HepG2 (cell line): ENCODE results near the gene ACAD11. TPM values are rescaled to one million over a fixed set of nuclear protein-coding genes. Genes with fewer than 3 reads are reported as not detected.

Experiments used
- ARID3A ChIP-seq: IDR thresholded peaks from 2 replicates; pipeline ENCODE4 v1.6.1; 2012; ENCODE audit warnings: low read depth, low read length, improper control_type of control experiment
- ARID5B ChIP-seq: IDR thresholded peaks from 2 replicates; pipeline ENCODE4 v1.4.0; 2020; ENCODE audit warnings: mild to moderate bottlenecking, missing genetic modification reagents
- EZH2 ChIP-seq: conservative IDR thresholded peaks from 2 replicates; pipeline ENCODE4 v1.6.1; 2012; ENCODE audit warnings: mild to moderate bottlenecking, low read depth, low read length, moderate library complexity
- FOXA1 ChIP-seq, 2 experiments: fragments of 450-650 bp in 1 of 2; sonication (generic) in 1 of 2; formaldehyde crosslinking in 1 of 2; IDR thresholded peaks; 2 replicates each; pipeline versions ENCODE4 v1.4.0 to v1.6.1; 2016 to 2020; ENCODE audit warnings: missing genetic modification reagents in 1 of 2
- IRF9 ChIP-seq: sonication (generic); formaldehyde crosslinking; IDR thresholded peaks from 2 replicates; pipeline ENCODE4 v1.8.0; 2022; ENCODE audit warnings: missing genetic modification reagents, mild to moderate bottlenecking, borderline replicate concordance
- NFE2L2 ChIP-seq: fragments of 150-350 bp; IDR thresholded peaks from 2 replicates; pipeline ENCODE4 v1.6.1; 2014; ENCODE audit warnings: low read length
- POGK ChIP-seq: sonication (generic); formaldehyde crosslinking; conservative IDR thresholded peaks from 2 replicates; pipeline ENCODE4 v1.8.0; 2022; ENCODE audit warnings: mild to moderate bottlenecking, moderate library complexity, missing genetic modification reagents
- SAP130 ChIP-seq: IDR thresholded peaks from 2 replicates; pipeline ENCODE4 v1.6.1; 2016; ENCODE audit warnings: low read depth
- SIX1 ChIP-seq: sonication (generic); formaldehyde crosslinking; IDR thresholded peaks from 2 replicates; pipeline ENCODE4 v1.4.0; 2020; ENCODE audit warnings: missing genetic modification reagents, borderline replicate concordance
- TIGD3 ChIP-seq: sonication (generic); formaldehyde crosslinking; IDR thresholded peaks from 2 replicates; pipeline ENCODE4 v1.5.1; 2020; ENCODE audit warnings: mild to moderate bottlenecking, missing genetic modification reagents, borderline replicate concordance
- ZNF281 ChIP-seq: sonication (generic); formaldehyde crosslinking; IDR thresholded peaks from 2 replicates; pipeline ENCODE4 v1.4.0; 2020; ENCODE audit warnings: missing genetic modification reagents, borderline replicate concordance
- ZNF513 ChIP-seq: sonication (generic); formaldehyde crosslinking; conservative IDR thresholded peaks from 2 replicates; pipeline ENCODE4 v1.5.0; 2020; ENCODE audit warnings: missing genetic modification reagents
- ZNF749 ChIP-seq: sonication (generic); formaldehyde crosslinking; IDR thresholded peaks from 2 replicates; pipeline ENCODE4 v1.8.0; 2022; ENCODE audit warnings: mild to moderate bottlenecking, missing genetic modification reagents, moderate library complexity, borderline replicate concordance
- polyA plus RNA-seq, 8 experiments: library from polyadenylated mRNA; depleted of rRNA in 3 of 8; stranded (reverse) in 7 of 8; unstranded in 1 of 8; fragments of >200 nt; fragmentation: Illumina TruSeq in 4 of 8; extraction: Trizol in 4 of 8; gene quantifications; 2 replicates each; pipeline versions ENCODE4 v1.2.1 to v1.2.3, GENCODE V29; 2011 to 2016; ENCODE audit warnings: low read depth in 4 of 8, missing spikeins in 1 of 8, mixed read lengths in 1 of 8; ENCODE audit not compliant: insufficient read depth in 1 of 8
- total RNA-seq, 5 experiments: library from RNA; depleted of rRNA; stranded (reverse); fragments of >200 nt; fragmentation: Illumina TruSeq; extraction: Trizol; gene quantifications; 2 replicates each; pipeline ENCODE4 v1.2.3, GENCODE V29; 2016; ENCODE audit warnings: low read depth in 1 of 5

The ACAD11 gene
- total and polyA plus RNA-seq, 2 of the 13 experiments (the other 11 are each of a cell fraction or from before 2014, with no cell fraction given): 30.6 to 56.9 TPM

GRCh38 chr3:132662212-132662611, 2.6 kb upstream of the ACAD11 start (continued):
- peak; percentile 49; the same call in 1 of the 2 replicates for TF ChIP-seq ARID5B (CRISPR knock-in tag)
- peak; percentile 10; the same call in 1 of the 2 replicates for TF ChIP-seq FOXA1 (IDR thresholded peaks at IDR 0.05)
- no peak for TF ChIP-seq FOXA1 (CRISPR knock-in tag; IDR thresholded peaks at IDR 0.05)
- no peak for TF ChIP-seq EZH2
- no peak for TF ChIP-seq POGK (CRISPR knock-in tag)
- TF ChIP-seq SAP130 (CRISPR knock-in tag): 0 out of 2 replicates have a peak, but pooled peaks have one; percentile 21
- peak; percentile 63; the same call in 1 of the 2 replicates for TF ChIP-seq ARID3A
- no peak for TF ChIP-seq SIX1 (CRISPR knock-in tag)
- TF ChIP-seq ZNF749 (CRISPR knock-in tag): no peak
- no peak for TF ChIP-seq TIGD3 (CRISPR knock-in tag)
- TF ChIP-seq NFE2L2: no peak
- TF ChIP-seq ZNF281 (CRISPR knock-in tag): no peak
- no peak for TF ChIP-seq IRF9 (CRISPR knock-in tag)
- no peak for TF ChIP-seq ZNF513 (CRISPR knock-in tag)
